Coronary artery (tissue), 2 donors: ENCODE results near the gene ARPC5.

Source experiments
- DNase-seq: peaks from one replicate; pipeline ENCODE4 v3.0.0-alpha.2; 2017; ENCODE audit warnings: low spot score
- H3K27ac ChIP-seq, 2 donors: fragments of 200-600 bp; sonication (generic); one replicate each; pipeline ENCODE4 v1.5.1; 2016 to 2019
- H3K4me3 ChIP-seq: fragments of 200-600 bp; sonication (generic); 2 replicates; pipeline ENCODE4 v1.5.1; 2016; ENCODE audit warnings: mild to moderate bottlenecking, moderate library complexity
- TF ChIP-seq, protein P1 (sequence below): fragments of 200-600 bp; sonication (generic); IDR thresholded peaks from one replicate; pipeline ENCODE4 v1.5.1; 2019; ENCODE audit warnings: antibody characterized with exemption

ARPC5 gene

DNA sequence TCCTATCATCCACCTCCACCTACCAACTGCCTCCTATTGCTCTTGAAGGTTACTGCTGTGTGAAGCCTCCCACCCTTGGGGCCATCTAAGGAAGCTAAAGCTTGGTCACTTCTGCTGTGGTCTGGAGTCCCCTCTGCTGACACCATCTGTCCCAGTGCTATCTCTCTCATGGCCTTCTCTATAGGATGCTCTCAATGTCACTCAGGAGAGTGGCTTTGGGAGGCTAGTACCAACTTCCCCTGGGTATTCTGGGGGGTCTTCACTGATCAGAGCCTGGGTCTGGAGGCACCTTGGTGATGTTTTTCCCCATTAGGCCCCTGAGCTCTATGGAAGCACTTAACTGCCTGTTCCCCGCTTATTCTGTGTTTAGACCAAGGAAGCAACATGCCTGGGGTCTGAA, 33.1 kb downstream of the ARPC5 start:
- TF ChIP-seq, protein P1, sequence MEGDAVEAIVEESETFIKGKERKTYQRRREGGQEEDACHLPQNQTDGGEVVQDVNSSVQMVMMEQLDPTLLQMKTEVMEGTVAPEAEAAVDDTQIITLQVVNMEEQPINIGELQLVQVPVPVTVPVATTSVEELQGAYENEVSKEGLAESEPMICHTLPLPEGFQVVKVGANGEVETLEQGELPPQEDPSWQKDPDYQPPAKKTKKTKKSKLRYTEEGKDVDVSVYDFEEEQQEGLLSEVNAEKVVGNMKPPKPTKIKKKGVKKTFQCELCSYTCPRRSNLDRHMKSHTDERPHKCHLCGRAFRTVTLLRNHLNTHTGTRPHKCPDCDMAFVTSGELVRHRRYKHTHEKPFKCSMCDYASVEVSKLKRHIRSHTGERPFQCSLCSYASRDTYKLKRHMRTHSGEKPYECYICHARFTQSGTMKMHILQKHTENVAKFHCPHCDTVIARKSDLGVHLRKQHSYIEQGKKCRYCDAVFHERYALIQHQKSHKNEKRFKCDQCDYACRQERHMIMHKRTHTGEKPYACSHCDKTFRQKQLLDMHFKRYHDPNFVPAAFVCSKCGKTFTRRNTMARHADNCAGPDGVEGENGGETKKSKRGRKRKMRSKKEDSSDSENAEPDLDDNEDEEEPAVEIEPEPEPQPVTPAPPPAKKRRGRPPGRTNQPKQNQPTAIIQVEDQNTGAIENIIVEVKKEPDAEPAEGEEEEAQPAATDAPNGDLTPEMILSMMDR = no peak
- Histone ChIP-seq H3K27ac (no peak overlapping the region), H3K4me3 (no peak overlapping the region)
- no peak for DNase-seq

DNA sequence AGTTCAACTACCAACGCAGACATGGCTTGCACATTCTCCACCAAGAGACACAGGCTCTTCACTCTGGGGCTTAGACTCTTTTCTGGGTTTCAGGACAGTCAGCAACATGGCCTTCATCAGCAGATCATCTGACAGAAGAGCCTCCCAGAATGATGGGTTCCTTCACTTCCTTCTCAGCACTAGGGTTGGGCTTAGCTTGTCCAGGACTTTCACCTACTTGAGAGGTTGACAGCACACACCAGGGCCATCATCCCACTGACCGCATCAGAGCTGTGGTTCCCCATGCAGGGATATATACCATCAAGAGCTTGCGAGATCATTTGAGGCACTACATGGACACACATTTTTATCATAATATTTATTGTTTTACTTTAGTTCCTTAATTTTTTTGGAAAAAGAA, 34.9 kb downstream of the ARPC5 start:
- H3K27ac ChIP-seq = no peak overlapping the region
- TF ChIP-seq, protein P1 = no peak
- DNase-seq = no peak
- H3K4me3 ChIP-seq = no peak overlapping the region

DNA sequence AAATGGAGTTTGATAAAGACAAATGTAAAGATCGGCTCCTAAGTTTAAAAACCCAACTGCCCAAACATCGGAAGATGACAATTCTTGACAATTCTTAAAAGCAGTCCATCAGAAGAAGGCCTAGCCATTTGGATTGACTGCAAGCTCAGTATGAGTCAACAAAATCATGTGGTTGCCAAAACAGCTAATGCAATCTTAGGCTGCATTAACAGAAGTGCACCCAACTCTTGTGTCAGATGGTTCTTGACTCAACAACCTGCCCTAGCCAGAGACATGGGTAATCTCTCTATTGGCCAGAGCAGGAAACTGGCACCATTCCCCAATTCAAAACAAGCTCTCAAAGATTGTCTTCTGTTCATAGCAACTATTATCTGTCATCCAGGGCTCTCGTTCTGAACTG, 35.4 kb downstream of the ARPC5 start:
- Histone ChIP-seq H3K27ac (no peak overlapping the region), H3K4me3 (no peak overlapping the region)
- DNase-seq = no peak
- TF ChIP-seq, protein P1 = no peak

DNA sequence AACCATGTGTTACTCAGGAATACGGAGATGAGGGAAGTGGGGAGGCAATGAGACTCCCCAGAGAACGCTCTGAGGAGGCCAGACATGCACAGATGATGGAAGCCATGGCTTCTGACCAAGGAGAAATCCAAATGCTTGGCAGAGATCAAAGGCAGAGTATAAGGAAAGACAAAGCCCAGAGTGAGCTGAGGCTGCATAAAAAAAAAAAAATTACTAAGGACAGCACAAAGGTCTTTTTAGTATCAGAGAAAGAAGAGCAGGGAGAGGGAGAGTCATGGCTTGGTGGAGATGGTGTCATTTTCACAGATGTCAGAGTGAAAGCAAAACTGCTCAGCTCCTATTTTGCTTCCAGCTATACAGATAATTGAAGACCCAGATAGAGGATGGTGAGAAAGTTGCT, 37.2 kb downstream of the ARPC5 start:
- no peak overlapping the region for H3K27ac ChIP-seq
- TF ChIP-seq, protein P1 = no peak
- no peak for DNase-seq
- no peak overlapping the region for H3K4me3 ChIP-seq

DNA sequence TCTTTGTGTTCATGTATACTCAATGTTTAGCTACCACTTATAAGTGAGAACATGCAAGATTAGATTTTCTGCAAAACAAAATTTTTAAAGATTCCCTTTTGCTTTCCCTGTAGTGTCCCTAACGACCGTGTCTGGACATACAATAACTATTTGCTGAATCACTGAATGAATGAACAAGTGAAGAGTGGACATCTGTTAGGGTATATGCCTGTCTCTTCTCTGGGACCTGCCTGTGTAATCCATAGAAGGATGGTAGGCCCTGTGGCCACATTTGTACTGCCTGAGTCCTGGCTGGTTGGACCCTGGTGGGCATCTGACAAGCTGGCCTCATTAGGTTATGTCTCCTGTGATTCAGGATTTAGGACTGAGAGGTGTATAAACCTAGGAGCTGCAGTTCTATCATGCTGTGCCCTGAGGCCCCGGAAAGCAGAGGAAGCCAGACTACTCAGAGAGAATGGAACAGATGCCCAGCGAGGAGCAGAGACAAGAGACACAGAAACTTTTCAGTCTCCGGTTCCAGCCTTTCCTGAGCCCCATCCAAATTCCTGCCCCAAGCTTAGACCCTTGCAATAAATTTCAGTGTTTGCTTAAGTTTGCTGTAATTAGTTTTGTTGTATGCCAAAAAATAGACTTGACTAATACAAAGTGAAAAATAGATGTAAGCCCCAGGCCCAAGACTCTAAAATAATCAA, 37.8 kb downstream of the ARPC5 start:
- Histone ChIP-seq H3K4me3 (no peak overlapping the region), H3K27ac (peak overlapping the region in 1 of 2 donors; percentile 37)
- TF ChIP-seq, protein P1 = no peak

DNA sequence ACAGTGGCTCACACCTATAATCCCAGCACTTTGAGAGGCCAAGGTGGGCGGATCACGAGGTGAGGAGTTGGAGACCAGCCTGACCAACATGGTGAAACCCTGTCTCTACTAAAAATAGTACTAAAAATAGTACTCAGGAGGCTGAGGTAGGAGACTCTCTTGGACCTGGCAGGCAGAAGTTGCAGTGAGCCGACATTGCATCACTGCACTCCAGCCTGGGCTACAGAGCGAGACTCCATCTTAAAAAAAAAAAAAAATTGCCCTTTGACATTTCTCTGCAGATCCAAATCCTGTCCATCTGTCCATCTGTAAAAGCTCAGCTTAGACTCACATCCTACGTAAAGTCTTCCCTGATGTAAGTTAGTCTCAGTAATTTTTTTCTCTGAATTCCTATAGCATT, 39.1 kb downstream of the ARPC5 start:
- TF ChIP-seq, protein P1 = no peak
- DNase-seq = no peak
- H3K27ac ChIP-seq = no peak overlapping the region
- H3K4me3 ChIP-seq = no peak overlapping the region

More for the DNA sequence above, 37.8 kb downstream of the ARPC5 start:
- DNase-seq = no peak

DNA sequence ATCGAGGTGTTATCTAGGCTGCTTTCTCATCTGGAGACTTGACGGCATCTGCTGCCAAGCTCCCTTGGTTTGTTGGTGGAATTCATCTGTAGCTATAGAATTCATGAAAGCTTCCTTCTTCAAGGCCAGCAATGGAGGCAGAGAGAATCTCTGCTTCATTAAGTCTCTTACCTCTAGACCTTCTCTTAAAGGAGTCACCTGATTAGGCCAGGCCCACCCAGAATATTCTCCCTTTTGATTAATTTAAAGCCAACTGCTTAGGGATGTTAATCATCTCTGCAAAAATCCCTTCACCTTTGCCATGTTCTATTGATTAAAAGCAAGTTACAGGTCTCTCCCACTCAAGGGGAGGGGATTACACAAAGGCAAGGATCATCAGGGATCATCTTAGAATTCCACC, 40.0 kb downstream of the ARPC5 start:
- Histone ChIP-seq H3K4me3 (no peak overlapping the region), H3K27ac (no peak overlapping the region)
- DNase-seq = no peak
- TF ChIP-seq, protein P1 = no peak
